Lung (tissue), 12 donors: ENCODE data around the gene TPRKB. TPM values are rescaled to one million over a fixed set of nuclear protein-coding genes. Genes with fewer than 3 reads are reported as not detected.
"Not testable (repeated sequence)": the region's sequence is repeated elsewhere in the genome, so short reads cannot be mapped to it uniquely, and the experiment has no call there.

Source experiments
- ATAC-seq: fragments of 200-7000 bp; cut with Tn5 transposase; one replicate; pipeline ENCODE4 v1.9.1; 2020; ENCODE audit warnings: moderate number of reproducible peaks; ENCODE audit not compliant: insufficient read depth, low FRiP score
- DNase-seq, 3 donors: peaks; one replicate each; pipeline ENCODE4 v3.0.0-alpha.2; 2013 to 2017
- H3K27ac ChIP-seq, 2 donors: one replicate each; pipeline ENCODE4 v1.5.1; 2013; ENCODE audit warnings: mild to moderate bottlenecking in 2 of 2, moderate library complexity in 2 of 2, control low read depth in 1 of 2, inconsistent platforms in 1 of 2, low read depth in 1 of 2, low read length in 1 of 2
- H3K27me3 ChIP-seq, 3 donors: one replicate each; pipeline ENCODE4 v1.5.1; 2013; ENCODE audit warnings: low read length in 2 of 3; ENCODE audit not compliant: control insufficient read depth in 3 of 3, insufficient read depth in 3 of 3
- H3K36me3 ChIP-seq, 4 donors: one replicate each; pipeline ENCODE4 v1.5.1; 2013; ENCODE audit warnings: low read length in 4 of 4, mild to moderate bottlenecking in 1 of 4, moderate library complexity in 1 of 4; ENCODE audit not compliant: control insufficient read depth in 4 of 4, insufficient read depth in 4 of 4
- H3K4me1 ChIP-seq, 5 donors: one replicate each; pipeline ENCODE4 v1.5.1; 2013; ENCODE audit warnings: low read length in 5 of 5, mild to moderate bottlenecking in 2 of 5, moderate library complexity in 1 of 5; ENCODE audit not compliant: control insufficient read depth in 5 of 5, insufficient read depth in 5 of 5
- H3K4me3 ChIP-seq: one replicate; pipeline ENCODE4 v1.5.1; 2013; ENCODE audit warnings: mild to moderate bottlenecking, control low read depth, moderate library complexity
- H3K9ac ChIP-seq, 2 donors: one replicate each; pipeline ENCODE4 v1.5.1; 2013; ENCODE audit warnings: low read length in 2 of 2, control low read depth in 1 of 2; ENCODE audit not compliant: insufficient read depth in 1 of 2
- H3K9me3 ChIP-seq, 4 donors: one replicate each; pipeline ENCODE4 v1.5.1; 2013; ENCODE audit warnings: low read length in 3 of 4, mild to moderate bottlenecking in 1 of 4, moderate library complexity in 1 of 4; ENCODE audit not compliant: control insufficient read depth in 4 of 4, insufficient read depth in 3 of 4
- CTCF ChIP-seq: IDR thresholded peaks from 2 replicates; pipeline ENCODE4 v1.5.1; 2012; ENCODE audit warnings: mild to moderate bottlenecking; ENCODE audit errors: control extremely low read depth, extremely low read depth
- WGBS, 2 donors: extraction: QIAGEN DNeasy Blood & Tissue Kit; methylation state at CpG; one replicate each; pipeline ENCODE4 v1.1.7; 2013; 5-methylcytosine and 5-hydroxymethylcytosine counted together
- polyA plus RNA-seq, 2 donors: library from polyadenylated mRNA; stranded (reverse); fragments of 200-250 nt; gene quantifications; one replicate each; pipeline ENCODE4 v1.2.1, GENCODE V29; 2013
- total RNA-seq, 2 donors: library from RNA; depleted of rRNA in 1 of 2; stranded (reverse); fragments of >200 nt in 1 of 2; gene quantifications; one replicate each; pipeline ENCODE4 v1.2.1, GENCODE V29; 2014 to 2021
- donor health status: control.
- donor health status: control.
- donor health status: Bipolar disorder and iron deficiency.
- donor health status: healthy.
- donor health status: DM: yes; HTN: yes; CAD: no.

TPRKB gene
- total and polyA plus RNA-seq, 4 donors = 15.1 to 54.2 (median 25.6) TPM

GRCh38 chr2:73705091-73705490 lies 32.1 kb downstream of the TPRKB start:
- no peak for DNase-seq
- no peak for TF ChIP-seq CTCF
- Histone ChIP-seq H3K27me3 (no peaks in the 10 kb centered on the region), H3K9me3 (no peaks in the 10 kb centered on the region), H3K36me3 (no peaks in the 10 kb centered on the region), H3K9ac (no peak overlapping the region), H3K4me3 (no peak overlapping the region), H3K27ac (no peak overlapping the region), H3K4me1 (peaks cover 0 to 22% (median 14%) of the 10 kb centered on the region in 5 donors)
- no peak for ATAC-seq
- 86 to 95% methylated on average over 7 of the region's 7 CpGs for WGBS, 2 donors

GRCh38 chr2:73704285-73704684 lies 32.9 kb downstream of the TPRKB start:
- WGBS, 2 donors = 22 to 46% methylated on average over 6 of the region's 6 CpGs
- Histone ChIP-seq H3K4me1 (peaks cover 0 to 25% (median 19%) of the 10 kb centered on the region in 5 donors), H3K27ac (no peak overlapping the region), H3K27me3 (no peaks in the 10 kb centered on the region), H3K9me3 (no peaks in the 10 kb centered on the region), H3K4me3 (no peak overlapping the region), H3K36me3 (no peaks in the 10 kb centered on the region), H3K9ac (no peak overlapping the region)
- ATAC-seq = no peak
- TF ChIP-seq CTCF = no peak
- DNase-seq = no peak

- H3K4me1 ChIP-seq = peaks cover 0 to 25% (median 19%) of the 10 kb centered on the region in 5 donors
- no peaks in the 10 kb centered on the region for H3K27me3 ChIP-seq
- ATAC-seq (no peak), DNase-seq (no peak)
- H3K9ac ChIP-seq = no peak overlapping the region
- 84 to 92% methylated on average over 5 of the region's 5 CpGs for WGBS, 2 donors
- TF ChIP-seq CTCF = no peak
- H3K36me3 ChIP-seq = no peaks in the 10 kb centered on the region
- no peaks in the 10 kb centered on the region for H3K9me3 ChIP-seq
- no peak overlapping the region for H3K27ac ChIP-seq
- H3K4me3 ChIP-seq = no peak overlapping the region
These were observed 33.5 kb downstream of the TPRKB start for GRCh38 chr2:73703675-73704074.

- DNase-seq = peak in 2 of 3 donors; percentile 59 to 66
- not testable (repeated sequence) for H3K36me3 ChIP-seq, ATAC-seq, H3K27ac ChIP-seq, H3K9ac ChIP-seq, H3K4me3 ChIP-seq, H3K9me3 ChIP-seq, H3K27me3 ChIP-seq
- 26 to 40% methylated on average over 3 of the region's 3 CpGs for WGBS, 2 donors
- peaks cover 0 to 25% (median 19%) of the 10 kb centered on the region in 5 donors for H3K4me1 ChIP-seq
These were observed 34.2 kb downstream of the TPRKB start for GRCh38 chr2:73702852-73703493.
